ENCODE data around the gene SFXN5.

GRCh38 chr2:72926368-72926767, 145.1 kb downstream of the SFXN5 start:
- TF ChIP-seq POLR2A (IDR thresholded peaks at IDR 0.05) (no peak), CTCF (IDR thresholded peaks at IDR 0.05) (no peak), EP300 (IDR thresholded peaks at IDR 0.05) (no peak)
